ENCODE measurements around the gene TAF4B.
"Not testable (repeated sequence)": the region's sequence is repeated elsewhere in the genome, so short reads cannot be mapped to it uniquely, and the experiment has no call there.

The TAF4B gene

GRCh38 chr18:26432651-26433424, 206.6 kb downstream of the TAF4B start:
- no peak for TF ChIP-seq Cebpa-rat (IDR thresholded peaks at IDR 0.05)
- Histone ChIP-seq H3K9ac (no peak overlapping the region), H3K27ac (no peak overlapping the region)

GRCh38 chr18:26434887-26435286, 208.6 kb downstream of the TAF4B start:
- no peak for TF ChIP-seq Cebpa-rat (IDR thresholded peaks at IDR 0.05)
- Histone ChIP-seq H3K27me3 (no peaks in the 10 kb centered on the region), H3K4me2 (no peak overlapping the region), H3K4me3 (no peak overlapping the region), H4K20me1 (no peaks in the 10 kb centered on the region), H3K9ac (no peak overlapping the region), H3K9me3 (no peaks in the 10 kb centered on the region; the same call in 1 of the 2 replicates), H3K36me3 (no peaks in the 10 kb centered on the region), H3K27ac (no peak overlapping the region), H3K4me1 (no peaks in the 10 kb centered on the region)

More at GRCh38 chr18:26432651-26433424, 206.6 kb downstream of the TAF4B start:
- no peaks in the 10 kb centered on the region for H4K20me1 ChIP-seq
- H3K27me3 ChIP-seq = no peaks in the 10 kb centered on the region
- 0 out of 2 replicates have a peak, but pooled peaks cover 4% of the 10 kb centered on the region for H3K4me1 ChIP-seq
- H3K9me3 ChIP-seq = no peaks in the 10 kb centered on the region; the same call in 1 of the 2 replicates
- H3K36me3 ChIP-seq = no peaks in the 10 kb centered on the region
- no peak overlapping the region for H3K4me3 ChIP-seq
- H3K4me2 ChIP-seq = no peak overlapping the region

- Histone ChIP-seq H3K4me2 (no peak overlapping the region), H3K9me3 (no peaks in the 10 kb centered on the region; the same call in 1 of the 2 replicates), H3K36me3 (no peaks in the 10 kb centered on the region), H4K20me1 (no peaks in the 10 kb centered on the region), H3K27me3 (no peaks in the 10 kb centered on the region), H3K27ac (no peak overlapping the region), H3K4me1 (no peaks in the 10 kb centered on the region), H3K9ac (no peak overlapping the region), H3K4me3 (no peak overlapping the region)
- no peak for TF ChIP-seq Cebpa-rat (IDR thresholded peaks at IDR 0.05)
These were observed 209.3 kb downstream of the TAF4B start for GRCh38 chr18:26435415-26436095.

- Histone ChIP-seq H3K4me1 (no peaks in the 10 kb centered on the region), H3K4me3 (no peak overlapping the region), H3K27ac (no peak overlapping the region), H3K4me2 (no peak overlapping the region), H3K9ac (no peak overlapping the region), H3K27me3 (no peaks in the 10 kb centered on the region), H3K9me3 (no peaks in the 10 kb centered on the region), H3K36me3 (no peaks in the 10 kb centered on the region), H4K20me1 (no peaks in the 10 kb centered on the region)
- no peak for TF ChIP-seq Cebpa-rat (IDR thresholded peaks at IDR 0.05)
These were observed 210.2 kb downstream of the TAF4B start for GRCh38 chr18:26436176-26437051.

GRCh38 chr18:26437634-26438033, 211.4 kb downstream of the TAF4B start:
- H3K27me3 ChIP-seq, H3K4me2 ChIP-seq, H3K27ac ChIP-seq, H3K9ac ChIP-seq, H3K36me3 ChIP-seq, H4K20me1 ChIP-seq, H3K9me3 ChIP-seq, H3K4me3 ChIP-seq, H3K4me1 ChIP-seq: not testable (repeated sequence)

GRCh38 chr18:26438980-26439379, 212.7 kb downstream of the TAF4B start:
- Histone ChIP-seq H3K36me3 (no peaks in the 10 kb centered on the region), H3K9ac (no peak overlapping the region), H3K9me3 (no peaks in the 10 kb centered on the region), H3K27me3 (no peaks in the 10 kb centered on the region), H4K20me1 (no peaks in the 10 kb centered on the region), H3K4me2 (no peak overlapping the region), H3K27ac (no peak overlapping the region), H3K4me1 (no peaks in the 10 kb centered on the region), H3K4me3 (no peak overlapping the region)
- no peak for TF ChIP-seq Cebpa-rat (IDR thresholded peaks at IDR 0.05)

- Histone ChIP-seq H3K4me2 (no peak overlapping the region), H3K4me1 (no peaks in the 10 kb centered on the region), H3K36me3 (no peaks in the 10 kb centered on the region), H3K27me3 (no peaks in the 10 kb centered on the region), H3K9ac (no peak overlapping the region), H3K9me3 (no peaks in the 10 kb centered on the region), H3K27ac (no peak overlapping the region), H3K4me3 (no peak overlapping the region), H4K20me1 (no peaks in the 10 kb centered on the region)
- no peak for TF ChIP-seq Cebpa-rat (IDR thresholded peaks at IDR 0.05)
These were observed 213.3 kb downstream of the TAF4B start for GRCh38 chr18:26439537-26439936.

- Histone ChIP-seq H3K4me1 (no peaks in the 10 kb centered on the region), H3K4me2 (no peak overlapping the region), H3K36me3 (no peaks in the 10 kb centered on the region), H4K20me1 (no peaks in the 10 kb centered on the region), H3K4me3 (no peak overlapping the region), H3K9me3 (no peaks in the 10 kb centered on the region), H3K27me3 (no peaks in the 10 kb centered on the region), H3K9ac (no peak overlapping the region), H3K27ac (no peak overlapping the region)
- TF ChIP-seq Cebpa-rat (IDR thresholded peaks at IDR 0.05) = no peak
These were observed 214.4 kb downstream of the TAF4B start for GRCh38 chr18:26440644-26441043.

Measured in BLaER1 (cell line).